ENCODE data around the gene JAZF1. TPM values are rescaled to one million over a fixed set of nuclear protein-coding genes. Genes with fewer than 3 reads are reported as not detected.

The JAZF1 gene
- total RNA-seq, 8 experiments from 2014 or later = 6.5 to 68.8 (median 17.6) TPM

GRCh38 chr7:27917119-27917518 is 263.5 kb downstream of the JAZF1 start:
- H3K4me1 ChIP-seq (replicated peaks in 1 of 2) = peaks cover 0 to 3% of the 10 kb centered on the region in 2 donors
- ATAC-seq (replicated peaks in 6 of 8) = no peak
- no peak overlapping the region for H3K27ac ChIP-seq
- H3K4me3 ChIP-seq = no peak overlapping the region
- in situ Hi-C loops (cut with MboI; ENCODE audit: low pct_unique_long_range_greater_than_20kb in 2 of 9, low sequenced_read_pairs in 9 of 9, unreplicated experiment in 9 of 9) = loop anchor here in 4 of 9 experiments (25.0 kb wide), 3 partner anchors 230 to 730 kb away; partner anchors contain the start of genes HOXA13 (in 2 of the 4) and HOXA11 (in 1 of the 4)
- 70 to 100% (median 97%) methylated on average over 1 to 2 of the region's 2 CpGs; no CpG with 5 or more reads in 2 of the 10 experiments for WGBS, 10 experiments

GRCh38 chr7:27916372-27916771 is 264.2 kb downstream of the JAZF1 start:
- no peak for ATAC-seq (replicated peaks in 6 of 8)
- 88 to 100% (median 100%) methylated on average over 1 of the region's 1 CpG; no CpG with 5 or more reads in 4 of the 10 experiments for WGBS, 10 experiments
- no peak overlapping the region for H3K27ac ChIP-seq
- no peak overlapping the region for H3K4me3 ChIP-seq
- in situ Hi-C loops (cut with MboI; ENCODE audit: low pct_unique_long_range_greater_than_20kb in 2 of 9, low sequenced_read_pairs in 9 of 9, unreplicated experiment in 9 of 9) = loop anchor here in 4 of 9 experiments (25.0 kb wide), 3 partner anchors 229 to 729 kb away; partner anchors contain the start of genes HOXA13 (in 2 of the 4) and HOXA11 (in 1 of the 4)
- H3K4me1 ChIP-seq (replicated peaks in 1 of 2) = peaks cover 0 to 6% of the 10 kb centered on the region in 2 donors

- H3K4me1 ChIP-seq (replicated peaks in 1 of 2) = peaks cover 8 to 13% of the 10 kb centered on the region in 2 donors
- in situ Hi-C loops (cut with MboI; ENCODE audit: low pct_unique_long_range_greater_than_20kb in 2 of 9, low sequenced_read_pairs in 9 of 9, unreplicated experiment in 9 of 9) = loop anchor here in 4 of 9 experiments (25.0 kb wide), 3 partner anchors 227 to 727 kb away; partner anchors contain the start of genes HOXA13 (in 2 of the 4) and HOXA11 (in 1 of the 4)
- 60 to 89% (median 82%) methylated on average over 1 to 3 of the region's 3 CpGs; no CpG with 5 or more reads in 3 of the 10 experiments for WGBS, 10 experiments
- H3K4me3 ChIP-seq = no peak overlapping the region
- H3K27ac ChIP-seq = no peak overlapping the region
- no peak for ATAC-seq (replicated peaks in 6 of 8)
Observed at GRCh38 chr7:27914409-27914808, 266.2 kb downstream of the JAZF1 start.

- Histone ChIP-seq H3K27ac (no peak overlapping the region), H3K4me1 (replicated peaks in 1 of 2) (peaks cover 8 to 13% of the 10 kb centered on the region in 2 donors), H3K4me3 (no peak overlapping the region)
- in situ Hi-C loops (cut with MboI; ENCODE audit: low pct_unique_long_range_greater_than_20kb in 2 of 9, low sequenced_read_pairs in 9 of 9, unreplicated experiment in 9 of 9) = loop anchor here in 4 of 9 experiments (25.0 kb wide), 3 partner anchors 225 to 725 kb away; partner anchors contain the start of genes HOXA13 (in 2 of the 4) and HOXA11 (in 1 of the 4)
- ATAC-seq (replicated peaks in 6 of 8) = no peak
- 84 to 100% (median 93%) methylated on average over 2 to 5 of the region's 7 CpGs; no CpG with 5 or more reads in 2 of the 10 experiments for WGBS, 10 experiments
Observed at GRCh38 chr7:27912751-27913150, 267.8 kb downstream of the JAZF1 start.

- no peak overlapping the region for H3K4me3 ChIP-seq
- peaks cover 8 to 13% of the 10 kb centered on the region in 2 donors for H3K4me1 ChIP-seq (replicated peaks in 1 of 2)
- no peak for ATAC-seq (replicated peaks in 6 of 8)
- H3K27ac ChIP-seq = no peak overlapping the region
- in situ Hi-C loops (cut with MboI; ENCODE audit: low pct_unique_long_range_greater_than_20kb in 2 of 9, low sequenced_read_pairs in 9 of 9, unreplicated experiment in 9 of 9) = loop anchor here in 4 of 9 experiments (25.0 kb wide), 3 partner anchors 225 to 725 kb away; partner anchors contain the start of genes HOXA13 (in 2 of the 4) and HOXA11 (in 1 of the 4)
- WGBS, 10 experiments = 54 to 100% (median 71%) methylated on average over 1 to 3 of the region's 3 CpGs; no CpG with 5 or more reads in 1 of the 10 experiments
Observed at GRCh38 chr7:27911920-27912319, 268.7 kb downstream of the JAZF1 start.

- peak; percentile 27 to 84 (median 48) for ATAC-seq (replicated peaks in 6 of 8)
- in situ Hi-C loops (cut with MboI; ENCODE audit: low pct_unique_long_range_greater_than_20kb in 2 of 9, low sequenced_read_pairs in 9 of 9, unreplicated experiment in 9 of 9) = loop anchor here in 4 of 9 experiments (25.0 kb wide), 3 partner anchors 223 to 723 kb away; partner anchors contain the start of genes HOXA13 (in 2 of the 4) and HOXA11 (in 1 of the 4)
- no peak overlapping the region for H3K27ac ChIP-seq
Observed at GRCh38 chr7:27910326-27910725, 270.3 kb downstream of the JAZF1 start.

GRCh38 chr7:27908534-27909165 is 271.9 kb downstream of the JAZF1 start:
- WGBS, 10 experiments = 80 to 100% (median 92%) methylated on average over 1 to 4 of the region's 4 CpGs; no CpG with 5 or more reads in 3 of the 10 experiments
- in situ Hi-C loops (cut with MboI; ENCODE audit: low pct_unique_long_range_greater_than_20kb in 2 of 9, low sequenced_read_pairs in 9 of 9, unreplicated experiment in 9 of 9) = loop anchor here in 4 of 9 experiments (25.0 kb wide), 3 partner anchors 221 to 721 kb away; partner anchors contain the start of genes HOXA13 (in 2 of the 4) and HOXA11 (in 1 of the 4)
- Histone ChIP-seq H3K27ac (no peak overlapping the region), H3K4me1 (replicated peaks in 1 of 2) (peaks cover 8 to 13% of the 10 kb centered on the region in 2 donors), H3K4me3 (no peak overlapping the region)
- no peak for ATAC-seq (replicated peaks in 6 of 8)

More at GRCh38 chr7:27910326-27910725, 270.3 kb downstream of the JAZF1 start:
- WGBS, 10 experiments = 10 to 100% (median 33%) methylated on average over 1 to 3 of the region's 3 CpGs; no CpG with 5 or more reads in 3 of the 10 experiments
- Histone ChIP-seq H3K4me1 (replicated peaks in 1 of 2) (peaks cover 8 to 13% of the 10 kb centered on the region in 2 donors), H3K4me3 (no peak overlapping the region)

- Histone ChIP-seq H3K4me3 (no peak overlapping the region), H3K27ac (no peak overlapping the region)
Observed at GRCh38 chr7:27906385-27907091, 274.1 kb downstream of the JAZF1 start.

GRCh38 chr7:27905951-27906350 is 274.6 kb downstream of the JAZF1 start:
- ATAC-seq (replicated peaks in 6 of 8) = peak in 2 of 8 experiments; percentile 10 to 15
- WGBS, 10 experiments = 16 to 100% (median 37%) methylated on average over 1 to 4 of the region's 4 CpGs; no CpG with 5 or more reads in 1 of the 10 experiments
- in situ Hi-C loops (cut with MboI; ENCODE audit: low pct_unique_long_range_greater_than_20kb in 2 of 9, low sequenced_read_pairs in 9 of 9, unreplicated experiment in 9 of 9) = loop anchor here in 4 of 9 experiments (25.0 kb wide), 3 partner anchors 219 to 719 kb away; partner anchors contain the start of genes HOXA13 (in 2 of the 4) and HOXA11 (in 1 of the 4)
- Histone ChIP-seq H3K27ac (no peak overlapping the region), H3K4me1 (replicated peaks in 1 of 2) (peaks cover 8 to 10% of the 10 kb centered on the region in 2 donors), H3K4me3 (no peak overlapping the region)

More at GRCh38 chr7:27906385-27907091, 274.1 kb downstream of the JAZF1 start:
- in situ Hi-C loops (cut with MboI; ENCODE audit: low pct_unique_long_range_greater_than_20kb in 2 of 9, low sequenced_read_pairs in 9 of 9, unreplicated experiment in 9 of 9) = loop anchor here in 4 of 9 experiments (25.0 kb wide), 3 partner anchors 219 to 719 kb away; partner anchors contain the start of genes HOXA13 (in 2 of the 4) and HOXA11 (in 1 of the 4)
- peaks cover 8 to 10% of the 10 kb centered on the region in 2 donors for H3K4me1 ChIP-seq (replicated peaks in 1 of 2)
- ATAC-seq (replicated peaks in 6 of 8) = peak in 3 of 8 experiments; percentile 24 to 61 (median 55)
- WGBS, 10 experiments = 29 to 69% (median 48%) methylated on average over 2 to 4 of the region's 4 CpGs

GRCh38 chr7:27901028-27901760 is 279.4 kb downstream of the JAZF1 start:
- ATAC-seq (replicated peaks in 6 of 8) = peak in 2 of 8 experiments; percentile 62 to 65
- no peak overlapping the region for H3K27ac ChIP-seq

GRCh38 chr7:27900006-27900405 is 280.6 kb downstream of the JAZF1 start:
- in situ Hi-C loops (cut with MboI; ENCODE audit: low pct_unique_long_range_greater_than_20kb in 2 of 9, low sequenced_read_pairs in 9 of 9, unreplicated experiment in 9 of 9) = loop anchor here in 4 of 9 experiments (25.0 kb wide), 3 partner anchors 213 to 713 kb away; partner anchors contain the start of genes HOXA13 (in 2 of the 4) and HOXA11 (in 1 of the 4)
- 18 to 100% (median 90%) methylated on average over 2 to 6 of the region's 6 CpGs; no CpG with 5 or more reads in 1 of the 10 experiments for WGBS, 10 experiments
- no peak overlapping the region for H3K4me3 ChIP-seq
- H3K27ac ChIP-seq = no peak overlapping the region
- H3K4me1 ChIP-seq (replicated peaks in 1 of 2) = no peaks in the 10 kb centered on the region
- ATAC-seq (replicated peaks in 6 of 8) = no peak

More at GRCh38 chr7:27901028-27901760, 279.4 kb downstream of the JAZF1 start:
- Histone ChIP-seq H3K4me1 (replicated peaks in 1 of 2) (no peaks in the 10 kb centered on the region), H3K4me3 (no peak overlapping the region)
- in situ Hi-C loops (cut with MboI; ENCODE audit: low pct_unique_long_range_greater_than_20kb in 2 of 9, low sequenced_read_pairs in 9 of 9, unreplicated experiment in 9 of 9) = loop anchor here in 4 of 9 experiments (25.0 kb wide), 3 partner anchors 214 to 714 kb away; partner anchors contain the start of genes HOXA13 (in 2 of the 4) and HOXA11 (in 1 of the 4)
- 0 to 100% (median 84%) methylated on average over 1 to 5 of the region's 5 CpGs for WGBS, 10 experiments
